HepG2 (cell line): ENCODE results near the gene ABCA3.

Experiments
- ATF2 ChIP-seq: sonication (generic); formaldehyde crosslinking; IDR thresholded peaks from 2 replicates; pipeline ENCODE4 v1.4.0; 2020; ENCODE audit warnings: missing genetic modification reagents
- ELF1 ChIP-seq: sonication (generic); formaldehyde crosslinking; IDR thresholded peaks from 2 replicates; pipeline ENCODE4 v1.4.0; 2020; ENCODE audit warnings: missing genetic modification reagents
- ETV6 ChIP-seq: sonication (generic); formaldehyde crosslinking; conservative IDR thresholded peaks from 2 replicates; pipeline ENCODE4 v1.4.0; 2020; ENCODE audit warnings: missing genetic modification reagents
- MTF1 ChIP-seq: sonication (generic); formaldehyde crosslinking; IDR thresholded peaks from 2 replicates; pipeline ENCODE4 v1.5.0; 2020; ENCODE audit warnings: missing genetic modification reagents
- NFYB ChIP-seq: sonication (generic); formaldehyde crosslinking; IDR thresholded peaks from 2 replicates; pipeline ENCODE4 v1.4.0; 2020; ENCODE audit warnings: missing genetic modification reagents
- REPIN1 ChIP-seq: sonication (generic); formaldehyde crosslinking; IDR thresholded peaks from 2 replicates; pipeline ENCODE4 v1.8.0; 2022; ENCODE audit warnings: missing genetic modification reagents, low read depth, mild to moderate bottlenecking, borderline replicate concordance
- RNF2 ChIP-seq: fragments of 450-650 bp; conservative IDR thresholded peaks from 2 replicates; pipeline ENCODE4 v1.6.1; 2016; ENCODE audit warnings: low read depth
- U2AF2 ChIP-seq: fragments of 200-400 bp; formaldehyde crosslinking; IDR thresholded peaks from 2 replicates; pipeline ENCODE4 v1.6.1; 2017; ENCODE audit warnings: low read depth, mild to moderate bottlenecking, low read length
- TF ChIP-seq, protein P1 (sequence below): sonication (generic); formaldehyde crosslinking; IDR thresholded peaks from 2 replicates; pipeline ENCODE4 v1.5.0; 2020; ENCODE audit warnings: mild to moderate bottlenecking, missing genetic modification reagents, moderate library complexity
- TF ChIP-seq, protein P2 (sequence below): sonication (generic); formaldehyde crosslinking; IDR thresholded peaks from 2 replicates; pipeline ENCODE4 v1.4.0; 2020; ENCODE audit warnings: missing genetic modification reagents, borderline replicate concordance

DNA sequence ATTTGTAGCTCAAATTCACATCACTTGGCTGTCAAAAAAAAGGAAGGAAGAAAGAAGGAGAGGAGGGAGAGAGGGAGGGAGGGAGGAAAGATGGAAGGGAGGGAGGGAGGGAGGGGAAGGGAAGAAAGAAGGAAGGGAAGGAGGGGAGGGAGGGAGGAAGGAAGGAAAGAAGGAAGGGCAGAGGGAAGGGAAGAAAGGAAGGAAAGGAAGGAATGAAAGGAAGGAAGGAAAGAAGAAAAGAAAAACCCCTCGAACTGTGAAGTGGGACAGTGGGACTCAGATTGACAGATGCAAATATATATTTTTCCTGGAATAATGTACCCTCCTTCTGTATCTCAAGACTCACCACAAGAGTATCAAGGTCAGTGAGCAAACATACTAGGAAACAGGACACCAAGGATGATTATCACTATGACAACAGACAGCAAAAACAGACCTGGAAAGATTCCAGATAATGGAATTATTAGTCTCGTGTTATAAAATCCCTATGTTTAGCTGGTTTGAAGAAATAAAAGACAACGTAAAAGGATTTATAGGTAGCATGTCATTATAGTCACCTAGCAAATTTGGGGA is 24.2 kb upstream of the ABCA3 start:
- TF ChIP-seq U2AF2 (no peak), ATF2 (CRISPR knock-in tag) (no peak), MTF1 (CRISPR knock-in tag) (no peak), RNF2 (no peak), REPIN1 (CRISPR knock-in tag) (no peak), NFYB (no peak), ETV6 (CRISPR knock-in tag) (no peak), ELF1 (CRISPR knock-in tag) (no peak)
- TF ChIP-seq, protein P1, sequence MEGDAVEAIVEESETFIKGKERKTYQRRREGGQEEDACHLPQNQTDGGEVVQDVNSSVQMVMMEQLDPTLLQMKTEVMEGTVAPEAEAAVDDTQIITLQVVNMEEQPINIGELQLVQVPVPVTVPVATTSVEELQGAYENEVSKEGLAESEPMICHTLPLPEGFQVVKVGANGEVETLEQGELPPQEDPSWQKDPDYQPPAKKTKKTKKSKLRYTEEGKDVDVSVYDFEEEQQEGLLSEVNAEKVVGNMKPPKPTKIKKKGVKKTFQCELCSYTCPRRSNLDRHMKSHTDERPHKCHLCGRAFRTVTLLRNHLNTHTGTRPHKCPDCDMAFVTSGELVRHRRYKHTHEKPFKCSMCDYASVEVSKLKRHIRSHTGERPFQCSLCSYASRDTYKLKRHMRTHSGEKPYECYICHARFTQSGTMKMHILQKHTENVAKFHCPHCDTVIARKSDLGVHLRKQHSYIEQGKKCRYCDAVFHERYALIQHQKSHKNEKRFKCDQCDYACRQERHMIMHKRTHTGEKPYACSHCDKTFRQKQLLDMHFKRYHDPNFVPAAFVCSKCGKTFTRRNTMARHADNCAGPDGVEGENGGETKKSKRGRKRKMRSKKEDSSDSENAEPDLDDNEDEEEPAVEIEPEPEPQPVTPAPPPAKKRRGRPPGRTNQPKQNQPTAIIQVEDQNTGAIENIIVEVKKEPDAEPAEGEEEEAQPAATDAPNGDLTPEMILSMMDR, result no peak
- TF ChIP-seq, protein P2, sequence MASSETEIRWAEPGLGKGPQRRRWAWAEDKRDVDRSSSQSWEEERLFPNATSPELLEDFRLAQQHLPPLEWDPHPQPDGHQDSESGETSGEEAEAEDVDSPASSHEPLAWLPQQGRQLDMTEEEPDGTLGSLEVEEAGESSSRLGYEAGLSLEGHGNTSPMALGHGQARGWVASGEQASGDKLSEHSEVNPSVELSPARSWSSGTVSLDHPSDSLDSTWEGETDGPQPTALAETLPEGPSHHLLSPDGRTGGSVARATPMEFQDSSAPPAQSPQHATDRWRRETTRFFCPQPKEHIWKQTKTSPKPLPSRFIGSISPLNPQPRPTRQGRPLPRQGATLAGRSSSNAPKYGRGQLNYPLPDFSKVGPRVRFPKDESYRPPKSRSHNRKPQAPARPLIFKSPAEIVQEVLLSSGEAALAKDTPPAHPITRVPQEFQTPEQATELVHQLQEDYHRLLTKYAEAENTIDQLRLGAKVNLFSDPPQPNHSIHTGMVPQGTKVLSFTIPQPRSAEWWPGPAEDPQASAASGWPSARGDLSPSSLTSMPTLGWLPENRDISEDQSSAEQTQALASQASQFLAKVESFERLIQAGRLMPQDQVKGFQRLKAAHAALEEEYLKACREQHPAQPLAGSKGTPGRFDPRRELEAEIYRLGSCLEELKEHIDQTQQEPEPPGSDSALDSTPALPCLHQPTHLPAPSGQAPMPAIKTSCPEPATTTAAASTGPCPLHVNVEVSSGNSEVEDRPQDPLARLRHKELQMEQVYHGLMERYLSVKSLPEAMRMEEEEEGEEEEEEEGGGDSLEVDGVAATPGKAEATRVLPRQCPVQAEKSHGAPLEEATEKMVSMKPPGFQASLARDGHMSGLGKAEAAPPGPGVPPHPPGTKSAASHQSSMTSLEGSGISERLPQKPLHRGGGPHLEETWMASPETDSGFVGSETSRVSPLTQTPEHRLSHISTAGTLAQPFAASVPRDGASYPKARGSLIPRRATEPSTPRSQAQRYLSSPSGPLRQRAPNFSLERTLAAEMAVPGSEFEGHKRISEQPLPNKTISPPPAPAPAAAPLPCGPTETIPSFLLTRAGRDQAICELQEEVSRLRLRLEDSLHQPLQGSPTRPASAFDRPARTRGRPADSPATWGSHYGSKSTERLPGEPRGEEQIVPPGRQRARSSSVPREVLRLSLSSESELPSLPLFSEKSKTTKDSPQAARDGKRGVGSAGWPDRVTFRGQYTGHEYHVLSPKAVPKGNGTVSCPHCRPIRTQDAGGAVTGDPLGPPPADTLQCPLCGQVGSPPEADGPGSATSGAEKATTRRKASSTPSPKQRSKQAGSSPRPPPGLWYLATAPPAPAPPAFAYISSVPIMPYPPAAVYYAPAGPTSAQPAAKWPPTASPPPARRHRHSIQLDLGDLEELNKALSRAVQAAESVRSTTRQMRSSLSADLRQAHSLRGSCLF (CRISPR knock-in tag), result no peak
